Activated T-helper 1 cell treated with anti-CD3 and anti-CD28 coated beads, Interleukin-12 subunit alpha, Interleukin-12 subunit beta, Interleukin-2, Interleukin-4 antibody, amounts not matched to agents 30 ng/mL and 10 ng/mL and 1 ng/mL, durations not matched to agents 14 hours and 24 hours and 36 hours (primary cell): ENCODE measurements around the gene MNT. TPM values are rescaled to one million over a fixed set of nuclear protein-coding genes. Genes with fewer than 3 reads are reported as not detected.
A peak's percentile ranks its signal among the peaks of the same experiment; 100 is the strongest.

Experiments used
- DNase-seq: peaks from one replicate; pipeline ENCODE4 v3.0.0; 2021; ENCODE audit warnings: low spot score
- H3K27ac Mint-ChIP-seq: one replicate; pipeline ENCODE4 v1.8.0; 2021; ENCODE audit warnings: mild to moderate bottlenecking, mixed read lengths
- H3K27me3 Mint-ChIP-seq: one replicate; pipeline ENCODE4 v1.8.0; 2022; ENCODE audit warnings: mild to moderate bottlenecking, moderate library complexity, mixed read lengths; ENCODE audit not compliant: insufficient read depth
- H3K36me3 Mint-ChIP-seq: one replicate; pipeline ENCODE4 v1.8.0; 2021; ENCODE audit warnings: low read depth, mixed read lengths
- H3K4me1 Mint-ChIP-seq: one replicate; pipeline ENCODE4 v1.8.0; 2021; ENCODE audit warnings: low read depth, mixed read lengths
- H3K4me3 Mint-ChIP-seq: one replicate; pipeline ENCODE4 v1.8.0; 2021; ENCODE audit warnings: mild to moderate bottlenecking, moderate library complexity, mixed read lengths
- H3K9me3 Mint-ChIP-seq: one replicate; pipeline ENCODE4 v1.8.0; 2021; ENCODE audit warnings: mixed read lengths
- intact Hi-C: fragments of 100-400 bp; cut with micrococcal nuclease; formaldehyde crosslinking; loops from one replicate; pipeline ENCODE4 v1.15.1; 2024
- total RNA-seq: library from RNA; stranded (reverse); gene quantifications from 2 replicates; pipeline ENCODE4 v1.2.3, GENCODE V29; 2022

The MNT gene
- total RNA-seq, 1 donor from 2014 or later = 31.5 TPM

DNA sequence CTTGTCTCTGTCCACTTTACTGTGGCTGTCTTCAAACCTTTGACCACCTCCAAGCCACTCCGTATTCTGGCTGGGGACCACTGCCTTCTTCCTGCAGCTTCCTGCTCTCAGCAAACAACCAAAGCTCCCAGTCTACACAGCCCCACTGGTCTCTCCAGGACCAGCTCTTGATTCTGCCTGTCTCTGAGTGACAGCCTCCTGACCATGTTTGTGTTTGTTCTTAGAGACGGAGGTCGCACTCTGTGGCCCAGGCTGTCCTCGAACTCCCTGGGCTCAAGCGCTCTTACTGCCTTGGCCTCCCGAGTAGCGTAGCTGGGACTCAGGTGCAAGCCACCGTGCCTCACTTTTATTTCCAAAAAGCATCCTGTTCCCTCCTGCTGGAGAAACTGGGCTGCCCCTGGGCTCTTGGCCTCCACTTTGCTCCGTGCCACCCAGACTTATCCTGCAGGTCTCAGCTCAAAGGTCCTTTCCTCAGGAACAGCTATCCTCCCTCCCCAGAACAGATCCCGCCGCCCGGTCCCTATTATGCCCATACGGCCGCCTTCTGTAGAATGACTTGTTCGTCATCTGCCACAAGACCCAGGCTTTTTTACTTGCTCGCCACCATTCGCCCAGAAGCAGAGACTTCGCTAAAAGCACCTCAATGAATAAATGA lies 9.1 kb downstream of the MNT start:
- Mint-ChIP-seq H3K36me3 (peaks cover 9% of the 10 kb centered on the region), H3K4me1 (peaks cover 26% of the 10 kb centered on the region), H3K9me3 (no peaks in the 10 kb centered on the region), H3K4me3 (peak overlapping the region; percentile 88), H3K27me3 (no peaks in the 10 kb centered on the region), H3K27ac (peak overlapping the region; percentile 94)
- no peak for DNase-seq
- intact Hi-C loops = loop anchor here (1.0 to 5.0 kb wide), 8 partner anchors 9 to 559 kb away; partner anchors contain the start of genes CLUH, HIC1, MNT and PAFAH1B1

DNA sequence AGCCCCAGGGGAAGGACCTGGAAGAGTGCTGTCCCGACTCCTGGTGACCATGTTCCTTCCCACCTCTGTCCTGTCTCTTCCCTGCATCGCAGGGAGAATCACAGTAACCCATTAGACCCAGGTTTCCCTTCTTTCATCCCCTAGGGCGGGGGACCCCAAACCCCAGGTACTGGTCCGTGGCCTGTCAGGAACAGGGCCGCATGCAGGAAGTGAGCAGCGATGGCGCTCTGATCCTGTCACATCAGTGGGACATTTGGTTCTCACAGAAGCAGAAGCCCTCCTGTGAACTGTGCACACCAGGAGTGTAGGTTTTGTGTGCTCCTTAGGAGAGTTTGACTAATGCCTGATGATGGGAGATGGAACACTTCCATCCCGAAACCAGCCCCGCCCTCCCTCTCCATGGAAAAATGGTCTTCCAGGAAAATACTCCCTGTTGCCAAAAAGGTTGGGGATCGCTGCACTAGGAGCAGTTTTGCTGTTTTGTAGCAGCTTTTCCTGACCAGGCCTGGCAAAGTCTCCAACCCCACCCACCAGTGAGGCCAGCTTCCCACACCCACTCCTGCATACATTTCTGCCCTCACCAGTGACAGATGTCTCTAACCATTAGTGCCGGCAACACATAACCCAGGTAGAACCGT lies 10.5 kb downstream of the MNT start:
- H3K36me3 Mint-ChIP-seq = peaks cover 9% of the 10 kb centered on the region
- peaks cover 20% of the 10 kb centered on the region for H3K4me1 Mint-ChIP-seq
- intact Hi-C loops = loop anchor here (5.0 kb wide), 2 partner anchors 128 to 558 kb away; partner anchors contain the start of gene RPA1
- H3K27ac Mint-ChIP-seq = peak overlapping the region; percentile 18
- no peak for DNase-seq
- H3K4me3 Mint-ChIP-seq = peak overlapping the region; percentile 26
- H3K9me3 Mint-ChIP-seq = no peaks in the 10 kb centered on the region
- no peaks in the 10 kb centered on the region for H3K27me3 Mint-ChIP-seq

DNA sequence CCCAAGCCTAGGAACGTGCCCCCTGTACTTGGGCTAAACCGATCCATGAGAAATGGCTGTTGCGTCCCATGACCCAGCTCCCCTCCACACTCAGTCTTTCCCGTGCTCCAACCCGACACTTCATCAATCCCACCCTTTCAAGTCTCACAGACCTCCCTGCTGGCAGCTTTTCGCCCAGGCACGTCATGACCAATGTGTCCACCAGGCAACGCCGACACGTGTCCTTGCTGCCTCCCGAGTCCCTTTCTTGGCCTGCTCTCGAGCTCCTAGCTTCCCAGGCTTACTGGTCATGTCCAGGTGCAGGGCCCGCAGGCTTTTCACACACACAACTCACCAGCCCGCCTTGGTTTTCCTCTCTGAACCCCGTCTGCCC lies 12.2 kb downstream of the MNT start:
- peak overlapping the region; percentile 27 for H3K27ac Mint-ChIP-seq
- intact Hi-C loops = no loop called here
- H3K27me3 Mint-ChIP-seq = no peaks in the 10 kb centered on the region
- no peak for DNase-seq
- no peaks in the 10 kb centered on the region for H3K9me3 Mint-ChIP-seq
- peaks cover 9% of the 10 kb centered on the region for H3K36me3 Mint-ChIP-seq
- no peak overlapping the region for H3K4me3 Mint-ChIP-seq
- H3K4me1 Mint-ChIP-seq = peaks cover 20% of the 10 kb centered on the region

DNA sequence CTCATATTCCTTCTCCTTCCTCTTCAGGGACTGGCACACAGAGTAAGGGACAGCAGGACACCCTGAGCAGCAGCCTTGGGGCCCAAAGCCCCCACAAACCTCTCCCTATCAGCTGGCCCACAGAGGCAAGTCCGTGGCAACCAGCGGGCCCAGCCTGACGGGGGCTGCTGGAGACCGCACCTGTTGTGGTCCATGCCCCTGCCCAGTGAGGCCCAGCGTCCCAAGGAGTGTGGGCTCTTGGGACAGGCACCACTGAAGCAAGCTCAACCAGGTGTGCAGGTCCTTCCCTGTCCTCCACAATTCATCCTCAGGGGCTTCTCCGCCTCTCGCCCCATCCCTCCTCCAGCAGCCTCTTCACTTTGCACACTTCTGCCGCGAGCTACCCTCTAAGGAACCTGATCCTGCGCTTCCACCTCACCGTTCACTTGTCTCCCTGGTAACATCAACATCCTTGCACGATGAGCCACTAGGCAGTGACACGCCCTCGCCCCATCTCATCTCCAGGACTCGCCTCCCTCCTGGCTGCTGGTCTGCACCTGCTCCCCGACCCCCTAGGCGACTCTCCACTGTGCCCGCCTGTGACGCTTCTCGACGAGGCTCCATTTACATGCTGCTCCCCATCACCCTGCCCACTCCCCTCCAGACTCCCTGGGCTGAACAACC lies 12.7 kb downstream of the MNT start:
- intact Hi-C loops = no loop called here
- Mint-ChIP-seq H3K9me3 (no peaks in the 10 kb centered on the region), H3K27ac (no peak overlapping the region), H3K27me3 (no peaks in the 10 kb centered on the region), H3K36me3 (peaks cover 9% of the 10 kb centered on the region), H3K4me3 (no peak overlapping the region), H3K4me1 (peaks cover 20% of the 10 kb centered on the region)
- DNase-seq = no peak

DNA sequence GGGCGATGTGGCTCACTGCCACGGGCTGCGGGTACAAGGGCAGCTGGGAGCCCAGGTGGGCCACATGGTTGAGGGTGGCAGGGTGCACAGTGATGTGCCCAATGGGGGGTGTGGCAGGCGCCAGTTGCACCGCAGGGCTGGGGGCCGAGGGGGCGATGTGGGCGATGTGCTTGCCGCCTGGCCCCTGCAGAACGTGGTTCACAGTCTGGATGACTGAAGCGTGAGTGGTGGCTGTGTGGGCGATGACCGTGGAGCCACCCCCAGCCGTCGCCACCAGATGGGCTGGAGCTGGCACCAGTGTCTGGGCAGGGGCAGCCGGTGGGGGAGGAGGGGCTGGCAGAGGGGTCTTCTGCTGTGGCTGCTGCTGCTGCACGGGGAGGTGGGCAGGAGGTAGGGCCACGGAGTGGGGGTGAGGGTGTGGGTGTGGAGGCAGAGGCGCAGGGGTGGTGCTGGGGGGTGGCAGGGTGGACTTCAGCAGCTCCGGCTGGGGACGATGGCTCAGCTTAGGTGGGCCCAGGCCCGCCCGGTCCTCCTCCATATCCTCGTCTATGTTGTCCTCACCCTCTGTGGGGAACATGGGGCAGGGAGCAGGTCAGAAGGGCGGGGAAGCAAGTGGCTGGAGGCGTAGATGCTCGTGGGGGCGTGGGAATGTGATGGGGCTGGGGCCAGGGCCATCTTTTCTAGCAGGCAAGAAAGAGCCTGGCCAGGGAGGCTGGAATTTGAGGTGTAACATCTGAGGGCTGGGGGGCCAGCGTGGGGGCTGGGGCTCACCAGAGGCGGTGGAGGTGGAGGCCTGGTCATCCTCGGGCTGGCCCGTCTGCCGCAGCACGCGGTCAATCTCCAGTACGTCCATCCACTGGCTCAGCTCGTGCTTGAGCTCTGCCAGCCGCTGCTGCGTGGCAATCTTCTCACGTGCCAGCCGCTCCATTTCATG lies 13.5 kb downstream of the MNT start:
- no peak overlapping the region for H3K4me3 Mint-ChIP-seq
- H3K36me3 Mint-ChIP-seq = peaks cover 9% of the 10 kb centered on the region
- H3K27me3 Mint-ChIP-seq = no peaks in the 10 kb centered on the region
- intact Hi-C loops = no loop called here
- peak overlapping the region; percentile 12 for H3K27ac Mint-ChIP-seq
- no peaks in the 10 kb centered on the region for H3K9me3 Mint-ChIP-seq
- H3K4me1 Mint-ChIP-seq = peaks cover 18% of the 10 kb centered on the region
- DNase-seq = no peak

DNA sequence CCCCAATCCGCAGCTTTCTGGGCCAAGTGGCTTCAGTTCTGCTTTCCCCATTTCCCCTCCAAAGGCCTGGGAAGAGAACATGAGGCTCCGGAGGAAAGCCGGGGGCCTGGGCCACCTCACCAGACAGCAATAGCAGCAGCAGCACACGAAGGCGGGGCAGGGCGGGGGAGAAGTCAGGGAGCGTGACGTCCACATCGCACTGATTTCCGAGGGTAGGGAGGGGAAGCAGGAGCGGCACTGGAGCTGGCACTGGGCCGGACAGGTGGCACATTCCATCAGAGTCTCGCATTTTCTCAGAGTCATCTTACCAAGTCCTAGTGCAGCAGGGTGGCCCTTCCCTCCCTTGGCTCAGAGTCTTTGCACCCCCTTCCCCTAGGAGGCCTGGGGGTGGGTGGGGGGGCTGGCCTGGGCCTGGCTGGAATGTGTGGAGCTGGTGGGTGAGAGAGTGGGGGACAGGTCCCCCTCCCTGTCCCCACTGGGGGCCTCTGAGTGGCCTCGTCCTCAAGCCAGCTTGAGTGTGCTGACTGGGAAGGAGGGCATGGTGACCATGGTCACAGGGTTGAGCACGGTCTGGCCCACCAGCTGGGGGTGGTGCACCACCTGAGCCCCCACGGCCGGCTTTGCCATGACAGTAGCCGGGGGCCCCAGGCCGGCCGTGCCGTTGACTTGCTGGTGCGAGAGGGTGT lies 14.3 kb downstream of the MNT start:
- Mint-ChIP-seq H3K27me3 (no peaks in the 10 kb centered on the region), H3K4me1 (peaks cover 10% of the 10 kb centered on the region), H3K4me3 (no peak overlapping the region), H3K36me3 (peaks cover 5% of the 10 kb centered on the region), H3K27ac (no peak overlapping the region), H3K9me3 (no peaks in the 10 kb centered on the region)
- no peak for DNase-seq
- intact Hi-C loops = no loop called here

DNA sequence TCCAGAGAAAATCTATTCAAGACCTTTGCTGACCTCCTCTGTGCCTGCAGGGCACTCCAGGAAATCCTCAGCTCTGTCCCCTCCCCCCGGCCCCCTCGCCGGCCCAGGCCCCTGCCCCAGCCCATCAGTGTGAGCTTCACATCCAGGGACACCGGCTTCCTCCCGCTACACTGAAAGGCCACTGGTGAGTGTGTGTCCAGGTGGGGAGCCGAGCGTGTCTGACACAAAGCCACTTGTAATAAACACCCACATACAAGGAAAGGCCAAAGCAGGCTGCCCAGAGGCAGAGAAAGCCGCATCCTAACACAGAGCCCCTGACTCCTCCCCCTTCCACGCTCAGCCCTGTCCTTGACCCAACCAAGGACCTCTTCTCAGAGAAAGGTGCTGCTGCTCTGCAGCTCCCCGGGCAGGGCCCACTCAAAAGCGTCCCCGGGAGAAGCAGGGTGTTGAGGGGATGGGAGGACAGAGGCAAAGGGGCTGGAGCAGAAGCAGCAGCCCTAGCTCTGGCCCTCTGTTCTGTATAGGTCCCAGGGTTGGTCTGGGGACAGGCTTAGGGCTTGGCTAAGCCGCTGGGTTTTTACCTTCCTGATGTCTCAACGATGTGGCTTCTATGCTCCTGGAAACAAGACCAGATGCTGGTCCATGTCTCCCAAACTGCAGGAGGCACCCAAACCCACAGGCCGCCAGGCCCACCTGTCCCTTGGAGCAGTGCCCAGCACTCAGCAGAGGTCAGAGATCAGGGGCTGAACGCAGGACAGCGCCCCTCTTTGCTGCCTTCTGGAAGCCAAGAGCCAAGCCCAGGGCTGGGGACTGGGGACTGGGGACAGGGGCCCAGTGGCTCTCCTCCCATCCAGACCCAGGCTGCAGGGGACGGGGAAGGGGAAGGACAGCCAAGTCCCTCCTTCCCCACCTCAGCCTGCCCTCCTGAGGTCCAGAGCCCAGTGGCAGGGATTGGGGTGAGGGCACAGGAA lies 15.3 kb downstream of the MNT start:
- H3K36me3 Mint-ChIP-seq = peaks cover 5% of the 10 kb centered on the region
- peaks cover 2% of the 10 kb centered on the region for H3K4me1 Mint-ChIP-seq
- intact Hi-C loops = no loop called here
- no peak overlapping the region for H3K27ac Mint-ChIP-seq
- no peaks in the 10 kb centered on the region for H3K27me3 Mint-ChIP-seq
- no peak overlapping the region for H3K4me3 Mint-ChIP-seq
- no peak for DNase-seq
- no peaks in the 10 kb centered on the region for H3K9me3 Mint-ChIP-seq

DNA sequence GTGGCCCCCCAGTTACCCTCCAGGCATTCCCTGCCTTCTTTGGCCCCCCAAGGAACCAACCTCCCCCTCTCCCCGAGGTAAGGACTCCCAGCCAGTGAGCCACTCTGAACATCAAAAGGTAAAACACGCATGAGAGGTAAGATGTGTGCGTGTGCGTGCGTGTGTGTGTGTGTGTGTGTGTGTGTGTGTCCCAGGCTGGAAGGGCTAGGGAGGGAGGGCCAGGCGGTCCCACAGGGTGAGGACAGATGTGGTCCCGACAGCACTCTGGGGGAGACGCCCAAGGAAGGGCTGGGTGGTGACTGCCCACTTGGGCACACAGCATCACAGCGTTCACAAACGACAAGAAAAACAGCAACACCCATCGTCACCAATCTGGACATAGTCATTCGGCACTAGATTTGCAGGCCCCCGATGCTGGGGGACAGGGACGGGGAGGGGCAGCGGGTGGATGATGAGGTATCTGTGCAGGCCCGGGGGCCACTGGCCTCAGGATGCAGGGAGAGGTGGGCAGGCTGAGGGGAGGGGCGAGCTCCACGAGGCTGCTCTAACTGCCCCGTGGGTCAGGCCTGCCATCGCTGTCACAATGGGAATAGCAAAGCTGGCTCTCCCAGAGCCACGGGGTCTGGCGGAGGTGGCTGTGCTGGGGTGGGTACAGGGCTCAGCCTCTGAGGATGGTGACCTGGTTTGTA lies 16.3 kb downstream of the MNT start:
- Mint-ChIP-seq H3K36me3 (peaks cover 2% of the 10 kb centered on the region), H3K27ac (no peak overlapping the region), H3K9me3 (no peaks in the 10 kb centered on the region), H3K4me3 (no peak overlapping the region), H3K27me3 (no peaks in the 10 kb centered on the region), H3K4me1 (no peaks in the 10 kb centered on the region)
- no peak for DNase-seq
- intact Hi-C loops = no loop called here

DNA sequence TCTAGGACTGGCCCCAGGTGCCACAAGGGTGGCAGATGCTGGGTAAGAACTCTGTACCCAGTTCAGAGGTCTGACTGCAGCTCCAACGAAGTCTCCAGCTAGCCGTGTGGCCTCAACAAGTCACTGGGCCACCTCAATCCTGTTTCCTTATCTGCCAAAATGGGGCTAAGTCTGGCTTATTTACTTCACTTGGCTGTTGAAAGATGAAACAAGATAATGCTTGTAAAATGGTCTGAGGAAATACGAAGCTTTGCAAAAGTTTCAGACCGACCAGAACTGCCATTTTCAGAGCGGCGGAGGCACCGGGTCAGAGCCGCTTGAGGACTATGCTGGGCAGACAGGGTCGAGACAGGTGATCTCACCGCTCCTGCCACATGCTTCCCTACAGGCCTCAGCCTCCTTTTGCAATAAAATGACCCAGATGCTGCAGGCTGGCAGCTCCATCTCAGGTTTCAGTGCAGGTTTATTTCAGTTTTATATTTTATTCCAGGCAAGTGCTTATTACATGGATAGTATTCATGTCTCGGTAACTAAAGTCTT lies 17.2 kb downstream of the MNT start:
- intact Hi-C loops = no loop called here
- Mint-ChIP-seq H3K4me1 (no peaks in the 10 kb centered on the region), H3K4me3 (no peak overlapping the region), H3K36me3 (peaks cover 4% of the 10 kb centered on the region), H3K9me3 (no peaks in the 10 kb centered on the region), H3K27ac (no peak overlapping the region), H3K27me3 (no peaks in the 10 kb centered on the region)
- no peak for DNase-seq

DNA sequence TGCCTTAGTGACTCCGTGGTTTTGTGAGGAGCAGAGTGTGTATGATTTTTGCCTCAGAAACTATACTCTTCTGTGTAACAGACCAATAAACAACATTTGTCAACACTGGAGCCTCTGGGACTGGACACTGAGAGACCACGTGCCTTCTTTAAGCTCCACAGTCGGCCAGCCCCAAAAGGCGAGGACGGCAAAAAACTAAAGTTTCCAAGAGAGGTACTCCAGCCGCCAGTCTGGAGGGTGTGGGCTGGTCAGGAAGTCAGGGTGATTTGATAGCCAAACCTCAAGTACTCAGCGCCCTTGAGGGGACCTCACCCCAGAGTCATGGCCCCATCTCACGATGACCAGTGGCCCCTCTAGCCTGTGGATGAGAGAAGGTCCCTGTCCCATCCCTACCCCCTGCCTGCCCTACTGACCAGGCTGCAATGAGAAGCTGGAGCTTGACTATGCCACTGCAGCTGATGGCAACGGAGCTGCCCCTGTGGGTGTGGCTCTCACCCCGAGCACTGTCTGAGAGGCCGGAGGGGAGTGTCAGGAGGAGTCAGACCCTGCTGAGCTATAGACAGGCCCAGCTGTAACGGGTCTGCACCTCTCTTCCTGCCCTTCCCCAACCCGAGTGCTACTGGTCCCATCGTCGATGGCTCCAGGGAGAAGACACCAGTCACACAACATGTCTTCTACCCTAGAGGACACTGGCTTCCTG lies 19.8 kb downstream of the MNT start:
- no peak overlapping the region for H3K27ac Mint-ChIP-seq
- no peaks in the 10 kb centered on the region for H3K27me3 Mint-ChIP-seq
- peaks cover 5% of the 10 kb centered on the region for H3K36me3 Mint-ChIP-seq
- DNase-seq = no peak
- no peak overlapping the region for H3K4me3 Mint-ChIP-seq
- H3K4me1 Mint-ChIP-seq = no peaks in the 10 kb centered on the region
- H3K9me3 Mint-ChIP-seq = no peaks in the 10 kb centered on the region
- intact Hi-C loops = no loop called here
